ENCODE data around the gene CARS2.
"Not testable (repeated sequence)": the region's sequence is repeated elsewhere in the genome, so short reads cannot be mapped to it uniquely, and the experiment has no call there.

The CARS2 gene, protein sequence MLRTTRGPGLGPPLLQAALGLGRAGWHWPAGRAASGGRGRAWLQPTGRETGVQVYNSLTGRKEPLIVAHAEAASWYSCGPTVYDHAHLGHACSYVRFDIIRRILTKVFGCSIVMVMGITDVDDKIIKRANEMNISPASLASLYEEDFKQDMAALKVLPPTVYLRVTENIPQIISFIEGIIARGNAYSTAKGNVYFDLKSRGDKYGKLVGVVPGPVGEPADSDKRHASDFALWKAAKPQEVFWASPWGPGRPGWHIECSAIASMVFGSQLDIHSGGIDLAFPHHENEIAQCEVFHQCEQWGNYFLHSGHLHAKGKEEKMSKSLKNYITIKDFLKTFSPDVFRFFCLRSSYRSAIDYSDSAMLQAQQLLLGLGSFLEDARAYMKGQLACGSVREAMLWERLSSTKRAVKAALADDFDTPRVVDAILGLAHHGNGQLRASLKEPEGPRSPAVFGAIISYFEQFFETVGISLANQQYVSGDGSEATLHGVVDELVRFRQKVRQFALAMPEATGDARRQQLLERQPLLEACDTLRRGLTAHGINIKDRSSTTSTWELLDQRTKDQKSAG

DNA sequence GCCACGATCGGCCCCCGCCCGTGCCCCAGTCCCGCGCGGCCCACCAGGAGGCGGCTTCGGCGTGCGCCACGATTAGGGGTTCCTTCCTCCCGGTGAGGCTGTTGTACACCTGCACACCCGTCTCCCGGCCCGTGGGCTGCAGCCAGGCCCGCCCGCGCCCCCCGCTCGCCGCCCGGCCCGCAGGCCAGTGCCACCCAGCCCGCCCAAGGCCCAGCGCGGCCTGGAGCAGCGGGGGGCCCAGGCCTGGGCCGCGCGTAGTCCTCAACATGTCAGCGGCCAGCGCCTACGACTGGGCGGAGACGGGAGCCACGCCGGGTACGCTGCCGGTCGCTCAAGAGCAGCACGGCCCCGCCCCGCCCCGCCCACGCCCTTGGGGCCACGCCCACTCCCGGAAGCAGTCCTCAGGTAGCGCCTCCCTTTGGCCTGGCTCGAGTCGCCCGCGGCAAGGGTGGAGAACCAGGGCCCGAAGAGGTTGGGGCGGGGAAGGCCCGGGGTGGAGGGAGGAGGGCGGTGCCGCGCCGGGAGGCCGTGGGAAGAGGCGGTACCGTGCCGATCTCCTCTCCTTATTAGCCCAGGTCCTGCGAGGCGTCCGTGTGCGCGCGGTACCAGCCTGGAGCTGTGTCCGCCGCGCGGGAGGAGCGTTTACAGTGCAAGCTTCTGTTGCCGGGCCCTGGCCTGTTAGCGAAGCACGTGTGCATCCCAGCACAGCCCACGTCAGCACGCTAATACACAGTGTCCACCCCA is at the start of gene CARS2:
Gene CARS2, minus strand, starts transcription at position 291 of the 744 bp plus-strand sequence. Its CDS starts 23 bp downstream, at position 268.
- peak; percentile 93 for DNase-seq

DNA sequence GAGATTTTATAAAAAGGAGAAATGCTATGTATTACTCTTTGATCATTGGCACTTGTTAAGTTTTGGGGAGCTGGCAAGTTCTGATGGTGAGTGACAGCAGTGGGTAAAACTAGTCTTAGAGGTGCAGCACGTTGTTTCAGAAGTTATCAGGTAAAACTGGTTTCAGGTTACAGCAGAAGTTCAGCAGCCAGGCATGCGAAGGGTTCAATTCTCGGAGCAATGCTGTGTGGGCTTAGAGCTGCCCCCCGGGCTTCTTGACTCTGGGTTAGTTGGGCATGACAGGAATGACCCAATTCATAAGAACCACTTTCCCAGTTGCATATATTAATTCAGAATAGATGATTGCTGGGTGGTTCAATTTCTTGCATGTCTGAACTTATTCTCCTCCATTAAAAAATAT is 42.4 kb upstream of the CARS2 start:
- DNase-seq: no peak

DNA sequence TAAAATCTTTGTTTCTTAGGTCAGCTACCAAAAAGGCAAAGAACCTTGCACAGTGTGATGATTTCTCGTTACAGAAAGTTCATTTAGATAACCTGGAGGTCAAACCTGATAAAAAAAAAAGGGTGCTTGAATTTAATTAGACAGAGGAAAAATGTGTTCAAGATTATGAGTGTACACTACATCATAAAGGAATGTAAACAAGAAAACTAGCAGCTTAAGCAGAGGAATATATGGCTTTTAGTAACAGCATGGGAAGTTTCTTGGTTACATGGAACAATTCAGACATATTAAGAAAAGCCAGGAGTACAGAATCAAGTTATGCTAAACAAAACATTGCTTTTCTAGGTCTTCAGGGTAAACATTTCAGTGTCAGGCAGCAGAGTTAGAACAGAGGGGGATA is 40.5 kb upstream of the CARS2 start:
- DNase-seq: no peak

DNA sequence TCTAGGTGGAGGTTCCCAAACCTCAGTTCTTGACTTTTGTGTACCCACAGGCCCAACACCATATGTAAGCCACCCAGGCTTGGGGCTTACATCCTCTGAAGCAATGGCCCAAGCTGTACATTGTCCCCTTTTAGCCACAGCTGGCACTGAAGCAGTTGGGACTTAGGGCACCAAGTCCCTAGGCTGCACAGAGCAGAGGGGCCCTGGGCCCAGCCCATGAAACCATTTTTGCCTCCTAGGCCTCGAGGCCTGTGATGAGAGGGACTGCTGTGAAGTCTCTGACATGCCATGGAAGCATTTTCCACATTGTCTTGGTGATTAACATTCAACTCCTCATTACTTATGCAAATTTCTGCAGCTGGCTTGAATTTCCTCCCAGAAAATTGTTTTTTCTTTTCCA is 37.8 kb upstream of the CARS2 start:
- no peak for DNase-seq

DNA sequence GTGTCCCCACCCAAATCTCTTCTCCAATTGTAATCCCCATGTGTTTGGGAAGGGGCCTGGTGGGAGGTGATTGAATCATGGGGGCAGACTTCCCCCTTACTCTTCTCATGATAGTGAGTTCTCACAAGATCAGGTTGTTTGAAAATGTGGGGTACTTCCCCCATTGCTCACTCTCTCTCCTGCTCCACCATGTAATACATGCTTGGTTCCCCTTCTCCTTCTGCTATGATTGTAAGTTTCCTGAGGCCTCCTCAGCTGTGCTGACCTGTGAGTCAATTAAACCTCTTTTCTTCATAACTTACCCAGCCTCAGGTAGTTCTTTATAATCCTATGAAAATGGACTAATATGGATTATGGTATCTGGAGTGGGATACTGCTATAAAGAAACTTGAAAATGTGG is 31.6 kb upstream of the CARS2 start:
- no peak for DNase-seq

DNA sequence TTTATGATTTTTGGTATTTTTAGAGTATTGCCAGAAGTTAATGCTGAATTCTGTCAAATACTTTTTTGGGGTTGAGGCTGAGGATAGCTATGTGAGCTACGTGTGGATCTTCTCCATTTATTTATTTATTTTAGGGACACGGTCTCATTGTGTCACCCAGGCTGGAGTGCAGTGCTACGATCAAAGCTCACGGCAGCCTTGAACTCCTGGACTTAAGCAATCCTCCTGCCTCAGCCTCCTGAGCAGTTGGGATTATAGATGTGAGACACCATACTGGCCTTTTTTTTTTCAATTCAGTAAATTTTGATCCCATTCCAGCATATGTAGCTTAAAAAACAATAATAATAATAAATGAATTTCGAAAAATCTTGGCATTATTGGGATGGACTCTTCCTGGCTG is 28.6 kb upstream of the CARS2 start:
- DNase-seq: no peak

DNA sequence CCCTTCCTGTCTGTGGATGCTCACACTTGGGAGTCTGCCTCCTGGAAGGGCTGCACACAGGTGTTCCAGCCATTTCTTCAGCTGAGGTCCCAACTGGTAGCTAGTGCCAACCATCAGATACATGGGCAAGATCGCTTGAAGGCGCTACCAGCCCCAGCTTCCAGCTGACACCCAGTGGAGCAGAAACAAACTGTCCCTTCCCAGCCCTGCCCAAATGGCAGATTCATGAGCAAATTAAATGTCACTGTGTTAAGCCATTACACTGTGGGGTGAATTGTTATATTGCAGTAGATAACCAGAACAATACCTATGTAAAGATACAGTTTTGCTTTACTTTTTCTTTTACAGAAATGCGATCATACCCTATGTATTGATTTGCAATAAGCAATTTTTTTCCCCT is 25.2 kb upstream of the CARS2 start:
- DNase-seq: no peak

DNA sequence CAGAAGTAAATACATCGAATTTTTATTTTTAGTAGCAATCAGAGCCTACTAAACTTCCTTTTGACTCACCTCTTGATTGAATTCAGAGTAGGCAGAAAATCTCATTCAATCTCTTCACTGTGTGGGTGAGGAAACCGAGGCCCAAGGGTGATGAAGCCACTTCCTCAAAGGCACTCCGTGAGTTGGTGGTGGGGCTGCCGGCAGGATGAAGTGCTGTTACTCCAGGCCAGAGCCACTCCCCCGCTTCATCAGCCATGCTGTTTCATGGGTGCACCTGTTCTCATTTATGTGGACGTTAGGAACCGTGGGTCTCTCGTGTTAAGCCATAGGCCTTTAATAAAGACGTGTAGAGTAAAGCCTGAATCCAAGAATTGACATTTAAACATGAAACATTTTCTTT is 20.8 kb upstream of the CARS2 start:
- no peak for DNase-seq

DNA sequence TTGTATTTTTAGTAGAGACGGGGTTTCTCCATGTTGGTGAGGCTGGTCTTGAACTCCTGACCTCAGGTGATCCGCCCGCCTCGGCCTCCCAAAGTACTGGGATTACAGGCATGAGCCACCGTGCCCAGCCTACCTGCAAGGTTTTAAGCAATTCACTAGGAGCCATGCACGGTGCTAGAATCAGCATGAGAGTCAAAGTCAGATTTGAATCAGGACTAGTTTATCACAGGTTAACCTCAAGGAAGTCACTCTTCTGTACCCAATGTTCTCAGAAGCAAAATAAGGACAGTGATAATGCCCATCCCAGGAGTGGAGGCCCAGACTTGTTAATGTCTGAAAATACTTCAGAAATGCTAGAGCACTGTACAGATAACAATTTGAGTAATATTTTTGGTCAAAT is 20.2 kb upstream of the CARS2 start:
- not testable (repeated sequence) for DNase-seq

DNA sequence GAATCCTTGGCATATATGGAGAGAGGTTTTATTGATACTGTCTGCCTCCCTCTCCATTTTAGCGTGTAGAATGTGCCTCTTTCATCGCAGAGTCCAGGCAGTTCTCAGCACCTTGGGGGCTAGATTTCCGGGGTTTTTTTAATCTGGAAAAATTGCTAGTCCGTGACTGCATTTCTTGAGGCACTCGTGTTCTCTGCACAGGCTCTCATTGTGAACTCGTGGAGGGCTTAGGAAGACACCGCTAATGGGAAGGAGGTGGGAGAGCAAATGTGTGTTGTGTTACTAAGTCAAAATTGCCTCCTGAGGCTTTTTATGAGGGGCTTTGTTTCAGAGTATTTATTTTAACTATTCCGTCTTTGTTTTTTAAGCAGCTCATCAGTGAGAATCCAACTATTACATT is 17.7 kb upstream of the CARS2 start:
- DNase-seq: no peak

DNA sequence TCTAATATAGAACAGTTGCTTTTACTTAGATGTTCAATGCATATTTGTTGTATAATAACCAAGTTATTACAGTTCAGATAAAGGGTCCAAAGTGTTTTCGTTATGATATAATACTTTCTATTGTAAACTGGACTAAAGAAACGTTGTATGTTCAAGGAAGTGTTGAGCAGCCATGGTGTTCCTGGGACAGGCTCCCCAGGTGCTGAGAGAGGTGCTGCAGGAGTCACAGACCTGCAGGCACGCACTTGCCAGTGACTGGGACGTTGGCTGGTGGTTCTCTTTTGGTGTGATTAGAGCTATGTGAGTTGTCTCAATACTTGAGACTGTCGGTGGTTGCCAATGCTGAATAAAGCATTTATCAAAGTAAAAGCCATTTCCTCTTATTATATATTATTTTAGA is 17.1 kb upstream of the CARS2 start:
- DNase-seq: no peak

DNA sequence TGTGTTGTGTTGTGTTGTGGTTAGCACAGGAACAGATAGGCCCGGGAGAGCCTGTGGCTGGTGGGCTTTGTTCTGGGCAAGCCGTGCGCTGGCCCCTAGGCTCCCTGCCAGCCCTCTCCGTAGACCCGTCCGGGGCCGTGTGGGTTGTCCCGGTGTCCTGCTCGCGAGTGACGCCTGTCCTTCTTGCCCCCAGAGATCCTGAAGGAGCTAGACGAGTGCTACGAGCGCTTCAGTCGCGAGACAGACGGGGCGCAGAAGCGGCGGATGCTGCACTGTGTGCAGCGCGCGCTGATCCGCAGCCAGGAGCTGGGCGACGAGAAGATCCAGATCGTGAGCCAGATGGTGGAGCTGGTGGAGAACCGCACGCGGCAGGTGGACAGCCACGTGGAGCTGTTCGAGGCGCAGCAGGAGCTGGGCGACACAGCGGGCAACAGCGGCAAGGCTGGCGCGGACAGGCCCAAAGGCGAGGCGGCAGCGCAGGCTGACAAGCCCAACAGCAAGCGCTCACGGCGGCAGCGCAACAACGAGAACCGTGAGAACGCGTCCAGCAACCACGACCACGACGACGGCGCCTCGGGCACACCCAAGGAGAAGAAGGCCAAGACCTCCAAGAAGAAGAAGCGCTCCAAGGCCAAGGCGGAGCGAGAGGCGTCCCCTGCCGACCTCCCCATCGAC is 13.3 kb upstream of the CARS2 start:
- DNase-seq: no peak

DNA sequence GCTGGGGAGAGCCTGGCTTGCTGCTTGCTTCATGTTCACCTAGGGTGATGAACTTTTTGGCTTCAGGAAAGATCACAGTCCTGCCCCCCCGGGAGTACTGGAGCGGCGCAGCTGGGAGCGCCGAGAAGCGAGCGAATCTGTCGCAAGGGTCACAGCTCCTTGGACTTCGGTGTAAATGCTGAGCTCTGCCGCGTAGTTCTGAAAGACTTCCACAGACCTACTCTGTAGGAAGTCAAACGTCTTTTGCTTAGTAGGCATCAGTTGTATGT is 10.3 kb upstream of the CARS2 start:
- no peak for DNase-seq

DNA sequence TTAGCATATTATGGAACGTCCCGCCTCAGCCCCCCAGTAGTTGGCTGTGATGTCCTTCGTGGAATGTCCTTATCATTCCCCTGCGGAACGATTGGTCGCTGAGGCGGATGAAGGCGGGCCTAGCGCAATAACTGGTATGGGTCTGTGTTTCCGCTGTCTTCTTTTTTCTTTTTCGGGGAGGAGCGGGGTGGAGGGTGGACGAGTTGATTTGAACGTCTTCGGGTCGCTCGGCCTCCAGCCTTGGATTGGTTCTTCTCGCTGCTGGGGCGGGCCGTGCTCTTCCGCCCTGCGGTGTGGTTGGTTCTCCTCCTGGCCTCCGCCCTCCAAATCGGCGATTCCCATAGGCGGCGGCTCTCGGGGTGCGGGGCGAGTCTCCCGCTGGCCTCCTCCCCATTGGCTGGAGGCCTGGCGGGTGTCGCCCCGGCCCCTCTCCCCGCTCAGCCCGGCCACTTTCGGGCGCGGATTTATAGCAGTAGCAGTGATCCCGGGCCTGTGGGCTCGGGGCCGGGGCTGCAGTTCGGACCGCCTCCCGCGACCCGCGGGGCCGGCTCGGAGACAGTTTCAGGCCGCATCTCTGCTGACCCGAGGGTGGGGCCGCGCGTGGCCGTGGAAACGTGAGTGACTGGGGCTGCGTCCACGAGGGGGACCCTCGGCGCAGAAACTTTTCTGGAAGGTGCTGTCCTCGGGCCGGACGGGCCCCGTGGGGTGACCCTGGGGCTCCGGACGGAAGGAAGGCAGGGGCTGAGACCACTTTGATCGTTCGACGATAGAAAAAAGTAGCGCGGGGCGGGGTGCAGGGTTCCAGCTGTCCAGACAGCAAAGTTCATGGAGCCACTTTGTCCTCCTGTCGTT is 9.7 kb upstream of the CARS2 start:
- peak; percentile 97 for DNase-seq

DNA sequence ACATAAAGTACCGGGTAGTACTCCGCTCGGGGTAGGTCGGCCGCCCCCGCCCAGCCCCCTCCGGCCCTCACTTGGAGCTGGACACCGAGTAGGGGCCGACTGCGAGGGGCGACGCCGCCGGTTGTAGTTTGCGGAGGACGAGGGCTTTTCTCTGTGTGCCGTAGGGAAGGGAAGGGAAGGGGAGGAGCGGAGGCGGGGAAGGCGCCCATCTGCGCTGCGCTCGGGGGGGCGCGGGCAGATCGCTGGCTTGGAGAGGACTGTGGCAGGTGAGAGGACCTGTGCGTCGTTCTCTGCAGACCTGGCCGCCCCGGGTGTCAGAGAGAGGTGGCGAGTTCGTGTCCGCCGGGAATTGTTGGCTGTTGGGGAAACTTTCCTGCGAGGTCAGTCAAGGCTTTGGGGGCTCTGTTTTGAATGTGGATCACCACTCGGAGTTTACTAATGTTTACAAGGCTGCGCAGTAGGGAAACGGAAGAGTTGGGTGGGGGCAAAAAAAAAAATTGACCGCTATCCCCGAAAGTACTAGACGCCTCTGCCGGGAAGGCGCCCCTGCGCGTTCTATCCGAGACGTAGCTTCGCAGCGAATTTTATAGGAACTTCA is 9.0 kb upstream of the CARS2 start:
- DNase-seq: no peak

DNA sequence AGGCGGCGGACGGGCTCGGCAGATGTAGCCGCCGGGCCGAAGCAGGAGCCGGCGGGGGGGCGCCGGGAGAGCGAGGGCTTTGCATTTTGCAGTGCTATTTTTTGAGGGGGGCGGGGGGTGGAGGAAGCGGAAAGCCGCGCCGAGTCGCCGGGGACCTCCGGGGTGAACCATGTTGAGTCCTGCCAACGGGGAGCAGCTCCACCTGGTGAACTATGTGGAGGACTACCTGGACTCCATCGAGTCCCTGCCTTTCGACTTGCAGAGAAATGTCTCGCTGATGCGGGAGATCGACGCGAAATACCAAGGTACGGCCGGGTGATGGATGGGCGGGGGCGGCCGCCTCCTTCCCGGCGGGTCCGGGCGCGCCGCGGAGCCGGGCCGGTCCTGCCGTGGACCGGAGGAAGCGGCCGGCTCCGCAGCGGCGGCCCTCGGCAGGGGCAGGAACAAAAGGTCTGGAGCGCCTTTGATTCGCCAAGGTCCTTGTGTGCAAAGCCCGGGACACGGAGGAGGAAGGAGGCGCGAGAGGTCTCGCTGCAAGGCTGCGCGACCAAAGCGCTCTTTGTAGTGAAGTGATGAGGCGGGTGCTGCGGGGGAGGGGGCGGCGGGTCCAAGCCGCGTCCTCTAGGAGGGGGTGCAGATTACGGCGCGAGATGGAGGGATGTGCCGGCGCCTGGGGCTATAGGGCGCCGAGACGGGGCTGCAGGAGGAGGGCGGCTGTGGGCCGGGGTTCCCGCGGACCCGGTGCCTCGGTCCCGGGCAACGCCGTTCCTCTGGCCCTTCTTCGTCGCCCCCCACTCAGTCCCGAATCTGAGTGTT is 8.3 kb upstream of the CARS2 start:
- DNase-seq: no peak

DNA sequence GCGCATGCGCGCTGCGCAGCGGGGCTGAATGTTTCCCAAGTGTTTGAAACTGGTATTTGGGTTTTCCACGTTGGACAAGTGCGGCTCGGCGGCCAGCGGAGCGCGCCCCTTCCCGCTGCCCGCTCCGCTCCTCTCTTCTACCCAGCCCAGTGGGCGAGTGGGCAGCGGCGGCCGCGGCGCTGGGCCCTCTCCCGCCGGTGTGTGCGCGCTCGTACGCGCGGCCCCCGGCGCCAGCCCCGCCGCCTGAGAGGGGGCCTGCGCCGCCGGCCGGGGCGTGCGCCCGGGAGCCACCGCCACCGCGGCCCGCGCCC is 7.7 kb upstream of the CARS2 start, which contains the start of gene ING1:
Gene ING1, plus strand, starts transcription at position 59 of the 311 bp plus-strand sequence. CDS start 450 bp downstream, outside the sequence.
- no peak for DNase-seq

DNA sequence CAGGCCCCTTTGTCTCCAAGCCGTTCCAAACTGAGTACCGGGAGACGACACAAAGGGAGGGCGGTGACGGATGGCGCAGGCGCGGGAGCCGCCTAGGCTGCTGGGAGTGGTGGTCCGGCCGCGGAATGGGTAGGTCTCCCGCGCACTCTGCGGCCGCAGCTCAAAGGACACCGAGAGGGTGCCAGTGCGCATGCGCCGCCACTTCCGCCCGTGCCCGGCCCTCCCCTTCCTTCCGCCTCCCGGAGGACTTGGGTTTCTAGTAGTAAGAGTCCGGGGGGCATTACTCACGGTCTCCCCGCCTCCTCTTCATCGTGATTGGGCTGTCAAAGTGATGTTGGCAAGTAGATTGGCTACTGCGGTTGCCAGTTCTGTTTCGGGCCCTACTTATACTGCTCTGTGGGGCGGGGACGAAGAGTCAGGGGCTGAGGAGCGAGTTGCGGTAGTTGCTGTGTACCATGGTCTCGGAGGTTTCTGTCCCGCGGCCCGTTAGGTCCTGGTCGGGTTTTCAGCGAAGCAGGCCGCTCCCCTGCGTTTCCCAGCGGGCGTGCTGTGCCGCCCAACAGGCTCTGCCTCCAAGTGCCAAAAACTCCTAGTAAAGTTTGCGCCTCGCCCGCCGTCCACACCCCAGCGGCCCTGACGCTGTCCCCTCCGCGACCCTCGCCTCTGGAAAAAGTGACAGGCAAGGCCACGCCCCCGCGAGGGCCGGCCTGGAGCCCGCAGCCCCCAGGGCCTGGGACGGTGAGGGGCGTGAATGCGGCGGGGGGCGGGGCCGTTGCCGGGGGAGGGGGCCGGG is 7.1 kb upstream of the CARS2 start:
- DNase-seq: peak; percentile 93

DNA sequence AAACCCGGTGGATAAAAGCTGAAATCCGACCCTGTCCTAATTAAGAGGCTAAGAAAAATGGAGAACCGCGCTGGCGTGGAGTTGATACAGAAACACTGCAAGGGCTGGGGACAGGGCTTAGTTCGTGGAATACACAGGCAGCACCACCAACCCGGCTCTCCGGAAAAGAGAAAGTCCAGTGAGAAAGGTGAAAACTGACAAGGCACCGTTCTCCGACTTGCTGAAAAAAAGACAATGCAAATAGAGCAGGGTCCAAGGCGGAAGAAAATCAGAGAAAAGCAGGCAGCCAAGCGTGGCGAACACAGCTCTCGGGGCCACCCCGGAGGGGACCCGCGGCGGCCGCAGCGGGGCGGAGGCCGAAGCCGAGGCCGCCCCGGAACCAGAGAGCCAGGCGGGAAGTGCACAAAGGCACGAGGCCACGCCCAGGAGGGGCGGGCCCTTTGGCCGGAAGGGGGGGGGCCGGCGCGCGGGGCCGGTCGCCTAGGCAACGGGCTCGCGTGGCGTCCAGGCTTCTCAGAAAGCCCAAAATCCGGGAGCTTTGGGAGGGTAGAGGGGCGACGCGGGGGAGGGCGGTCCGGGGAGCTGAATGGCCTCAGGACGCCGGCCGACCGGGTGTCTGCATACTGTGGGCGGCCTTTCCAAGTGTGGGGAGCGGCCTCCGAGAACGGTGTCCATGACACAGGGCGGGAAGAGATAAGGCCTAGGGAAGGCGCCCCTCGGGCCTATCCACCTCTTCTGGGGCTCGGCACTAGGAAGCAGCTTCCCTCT is 6.3 kb upstream of the CARS2 start:
- peak; percentile 90 for DNase-seq

Measured in amniotic stem cell (primary cell).